ENCODE data around the gene C5orf22.
"Not testable (repeated sequence)": the region's sequence is repeated elsewhere in the genome, so short reads cannot be mapped to it uniquely, and the experiment has no call there.

Gene C5orf22

DNA sequence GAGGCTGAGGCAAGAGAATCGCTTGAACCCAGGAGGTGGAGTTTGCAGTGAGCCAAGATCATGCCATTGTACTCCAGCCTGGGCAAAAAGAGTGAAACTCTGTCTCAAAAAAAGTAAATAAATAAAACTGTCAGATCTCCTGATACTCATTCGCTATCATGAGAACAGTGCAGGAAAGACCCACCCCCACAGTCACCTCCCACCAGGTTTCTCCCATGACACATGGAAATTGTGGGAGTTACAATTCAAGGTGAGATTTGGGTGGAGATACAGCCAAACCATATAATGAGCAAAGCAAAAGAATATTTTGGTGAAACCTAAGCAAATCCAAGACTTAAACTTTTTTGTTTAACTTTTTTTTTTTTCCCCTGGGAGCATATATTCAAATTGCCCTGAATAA lies 17.0 kb downstream of the C5orf22 start:
- H3K9me3 ChIP-seq (ENCODE audit: control insufficient read depth, insufficient read depth, low read depth, low read length); H3K4me3 ChIP-seq (ENCODE audit: low read depth, low read length); POLR2A ChIA-PET; CTCF ChIA-PET; H3K4me1 ChIP-seq (ENCODE audit: control insufficient read depth, insufficient read depth, low read length); H3K27ac ChIP-seq (ENCODE audit: extremely low read depth, low read depth, low read length): not testable (repeated sequence)
- TF ChIP-seq EGR2 (tag by site-specific recombination; IDR thresholded peaks at IDR 0.05; ENCODE audit: low read depth) (peak; percentile 70), ZFHX2 (tag by site-specific recombination; conservative IDR thresholded peaks at IDR 0.05) (0 out of 2 replicates have a peak, but pooled peaks have one; percentile 20)
- peaks cover 67 to 78% of the 10 kb centered on the region in 2 experiments for H3K36me3 ChIP-seq (ENCODE audit: control insufficient read depth in 2 of 2, insufficient read depth in 1 of 2, low read length in 2 of 2)

DNA sequence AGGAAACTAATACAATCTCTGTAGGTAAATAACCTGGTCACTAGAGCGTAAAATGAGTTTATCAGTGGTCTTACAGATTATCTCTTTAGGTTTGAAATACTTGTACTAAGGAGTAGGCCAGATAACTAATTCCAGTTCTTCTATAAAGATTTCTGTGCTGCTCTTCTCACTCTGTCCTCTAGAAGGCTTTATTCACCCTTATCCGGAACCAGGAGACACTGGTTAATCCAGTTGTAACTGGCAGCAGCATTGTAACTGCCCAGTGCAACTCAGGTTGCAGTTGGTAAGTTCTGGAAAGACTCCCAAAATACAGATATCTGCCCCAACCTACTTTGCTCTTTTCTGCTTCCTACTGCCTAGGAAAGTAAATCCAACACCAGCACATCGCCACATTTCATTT lies 19.8 kb downstream of the C5orf22 start:
- Histone ChIP-seq H3K9me3 (ENCODE audit: control insufficient read depth, insufficient read depth, low read depth, low read length) (no peaks in the 10 kb centered on the region), H3K4me3 (ENCODE audit: low read depth, low read length) (no peak overlapping the region), H3K36me3 (ENCODE audit: control insufficient read depth in 2 of 2, insufficient read depth in 1 of 2, low read length in 2 of 2) (peaks cover 62 to 74% of the 10 kb centered on the region in 2 experiments), H3K4me1 (ENCODE audit: control insufficient read depth, insufficient read depth, low read length) (no peaks in the 10 kb centered on the region), H3K27ac (ENCODE audit: extremely low read depth, low read depth, low read length) (no peak overlapping the region)
- ChIA-PET POLR2A (no interaction called here), CTCF (no interaction called here)
- no peak for TF ChIP-seq ZNF747 (tag by site-specific recombination; IDR thresholded peaks at IDR 0.05)
- TF ChIP-seq EGR2 (tag by site-specific recombination; IDR thresholded peaks at IDR 0.05; ENCODE audit: low read depth) = no peak
- TF ChIP-seq ZNF571 (tag by site-specific recombination; IDR thresholded peaks at IDR 0.05) = no peak
- TF ChIP-seq, protein P1, sequence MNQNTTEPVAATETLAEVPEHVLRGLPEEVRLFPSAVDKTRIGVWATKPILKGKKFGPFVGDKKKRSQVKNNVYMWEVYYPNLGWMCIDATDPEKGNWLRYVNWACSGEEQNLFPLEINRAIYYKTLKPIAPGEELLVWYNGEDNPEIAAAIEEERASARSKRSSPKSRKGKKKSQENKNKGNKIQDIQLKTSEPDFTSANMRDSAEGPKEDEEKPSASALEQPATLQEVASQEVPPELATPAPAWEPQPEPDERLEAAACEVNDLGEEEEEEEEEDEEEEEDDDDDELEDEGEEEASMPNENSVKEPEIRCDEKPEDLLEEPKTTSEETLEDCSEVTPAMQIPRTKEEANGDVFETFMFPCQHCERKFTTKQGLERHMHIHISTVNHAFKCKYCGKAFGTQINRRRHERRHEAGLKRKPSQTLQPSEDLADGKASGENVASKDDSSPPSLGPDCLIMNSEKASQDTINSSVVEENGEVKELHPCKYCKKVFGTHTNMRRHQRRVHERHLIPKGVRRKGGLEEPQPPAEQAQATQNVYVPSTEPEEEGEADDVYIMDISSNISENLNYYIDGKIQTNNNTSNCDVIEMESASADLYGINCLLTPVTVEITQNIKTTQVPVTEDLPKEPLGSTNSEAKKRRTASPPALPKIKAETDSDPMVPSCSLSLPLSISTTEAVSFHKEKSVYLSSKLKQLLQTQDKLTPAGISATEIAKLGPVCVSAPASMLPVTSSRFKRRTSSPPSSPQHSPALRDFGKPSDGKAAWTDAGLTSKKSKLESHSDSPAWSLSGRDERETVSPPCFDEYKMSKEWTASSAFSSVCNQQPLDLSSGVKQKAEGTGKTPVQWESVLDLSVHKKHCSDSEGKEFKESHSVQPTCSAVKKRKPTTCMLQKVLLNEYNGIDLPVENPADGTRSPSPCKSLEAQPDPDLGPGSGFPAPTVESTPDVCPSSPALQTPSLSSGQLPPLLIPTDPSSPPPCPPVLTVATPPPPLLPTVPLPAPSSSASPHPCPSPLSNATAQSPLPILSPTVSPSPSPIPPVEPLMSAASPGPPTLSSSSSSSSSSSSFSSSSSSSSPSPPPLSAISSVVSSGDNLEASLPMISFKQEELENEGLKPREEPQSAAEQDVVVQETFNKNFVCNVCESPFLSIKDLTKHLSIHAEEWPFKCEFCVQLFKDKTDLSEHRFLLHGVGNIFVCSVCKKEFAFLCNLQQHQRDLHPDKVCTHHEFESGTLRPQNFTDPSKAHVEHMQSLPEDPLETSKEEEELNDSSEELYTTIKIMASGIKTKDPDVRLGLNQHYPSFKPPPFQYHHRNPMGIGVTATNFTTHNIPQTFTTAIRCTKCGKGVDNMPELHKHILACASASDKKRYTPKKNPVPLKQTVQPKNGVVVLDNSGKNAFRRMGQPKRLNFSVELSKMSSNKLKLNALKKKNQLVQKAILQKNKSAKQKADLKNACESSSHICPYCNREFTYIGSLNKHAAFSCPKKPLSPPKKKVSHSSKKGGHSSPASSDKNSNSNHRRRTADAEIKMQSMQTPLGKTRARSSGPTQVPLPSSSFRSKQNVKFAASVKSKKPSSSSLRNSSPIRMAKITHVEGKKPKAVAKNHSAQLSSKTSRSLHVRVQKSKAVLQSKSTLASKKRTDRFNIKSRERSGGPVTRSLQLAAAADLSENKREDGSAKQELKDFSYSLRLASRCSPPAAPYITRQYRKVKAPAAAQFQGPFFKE (tag by site-specific recombination; IDR thresholded peaks at IDR 0.05; ENCODE audit: borderline replicate concordance) = no peak
- no peak for TF ChIP-seq KLF16 (tag by site-specific recombination; IDR thresholded peaks at IDR 0.05)
- TF ChIP-seq ZNF391 (tag by site-specific recombination; IDR thresholded peaks at IDR 0.05; ENCODE audit: borderline replicate concordance, low read depth) = no peak
- TF ChIP-seq, protein P2, sequence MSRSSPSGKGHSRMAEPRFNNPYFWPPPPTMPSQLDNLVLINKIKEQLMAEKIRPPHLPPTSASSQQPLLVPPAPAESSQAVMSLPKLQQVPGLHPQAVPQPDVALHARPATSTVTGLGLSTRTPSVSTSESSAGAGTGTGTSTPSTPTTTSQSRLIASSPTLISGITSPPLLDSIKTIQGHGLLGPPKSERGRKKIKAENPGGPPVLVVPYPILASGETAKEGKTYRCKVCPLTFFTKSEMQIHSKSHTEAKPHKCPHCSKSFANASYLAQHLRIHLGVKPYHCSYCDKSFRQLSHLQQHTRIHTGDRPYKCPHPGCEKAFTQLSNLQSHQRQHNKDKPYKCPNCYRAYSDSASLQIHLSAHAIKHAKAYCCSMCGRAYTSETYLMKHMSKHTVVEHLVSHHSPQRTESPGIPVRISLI (tag by site-specific recombination; IDR thresholded peaks at IDR 0.05) = no peak
- TF ChIP-seq BCL11A (tag by site-specific recombination; IDR thresholded peaks at IDR 0.05; ENCODE audit: low read depth) = no peak
- TF ChIP-seq ZNF211 (tag by site-specific recombination; IDR thresholded peaks at IDR 0.05; ENCODE audit: low read depth) = no peak
- TF ChIP-seq, protein P3, sequence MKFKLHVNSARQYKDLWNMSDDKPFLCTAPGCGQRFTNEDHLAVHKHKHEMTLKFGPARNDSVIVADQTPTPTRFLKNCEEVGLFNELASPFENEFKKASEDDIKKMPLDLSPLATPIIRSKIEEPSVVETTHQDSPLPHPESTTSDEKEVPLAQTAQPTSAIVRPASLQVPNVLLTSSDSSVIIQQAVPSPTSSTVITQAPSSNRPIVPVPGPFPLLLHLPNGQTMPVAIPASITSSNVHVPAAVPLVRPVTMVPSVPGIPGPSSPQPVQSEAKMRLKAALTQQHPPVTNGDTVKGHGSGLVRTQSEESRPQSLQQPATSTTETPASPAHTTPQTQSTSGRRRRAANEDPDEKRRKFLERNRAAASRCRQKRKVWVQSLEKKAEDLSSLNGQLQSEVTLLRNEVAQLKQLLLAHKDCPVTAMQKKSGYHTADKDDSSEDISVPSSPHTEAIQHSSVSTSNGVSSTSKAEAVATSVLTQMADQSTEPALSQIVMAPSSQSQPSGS (tag by site-specific recombination; IDR thresholded peaks at IDR 0.05; ENCODE audit: low read depth) = no peak
- no peak for TF ChIP-seq ZNF558 (tag by site-specific recombination; IDR thresholded peaks at IDR 0.05)
- TF ChIP-seq, protein P4, sequence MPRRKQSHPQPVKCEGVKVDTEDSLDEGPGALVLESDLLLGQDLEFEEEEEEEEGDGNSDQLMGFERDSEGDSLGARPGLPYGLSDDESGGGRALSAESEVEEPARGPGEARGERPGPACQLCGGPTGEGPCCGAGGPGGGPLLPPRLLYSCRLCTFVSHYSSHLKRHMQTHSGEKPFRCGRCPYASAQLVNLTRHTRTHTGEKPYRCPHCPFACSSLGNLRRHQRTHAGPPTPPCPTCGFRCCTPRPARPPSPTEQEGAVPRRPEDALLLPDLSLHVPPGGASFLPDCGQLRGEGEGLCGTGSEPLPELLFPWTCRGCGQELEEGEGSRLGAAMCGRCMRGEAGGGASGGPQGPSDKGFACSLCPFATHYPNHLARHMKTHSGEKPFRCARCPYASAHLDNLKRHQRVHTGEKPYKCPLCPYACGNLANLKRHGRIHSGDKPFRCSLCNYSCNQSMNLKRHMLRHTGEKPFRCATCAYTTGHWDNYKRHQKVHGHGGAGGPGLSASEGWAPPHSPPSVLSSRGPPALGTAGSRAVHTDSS (tag by site-specific recombination; IDR thresholded peaks at IDR 0.05) = no peak
- no peak for TF ChIP-seq ZNF426 (tag by site-specific recombination; IDR thresholded peaks at IDR 0.05)
- TF ChIP-seq ZNF10 (tag by site-specific recombination; IDR thresholded peaks at IDR 0.05) = no peak
- TF ChIP-seq ZNF623 (tag by site-specific recombination; IDR thresholded peaks at IDR 0.05) = no peak
- TF ChIP-seq KLF8 (tag by site-specific recombination; IDR thresholded peaks at IDR 0.05) = no peak
- TF ChIP-seq, protein P5, sequence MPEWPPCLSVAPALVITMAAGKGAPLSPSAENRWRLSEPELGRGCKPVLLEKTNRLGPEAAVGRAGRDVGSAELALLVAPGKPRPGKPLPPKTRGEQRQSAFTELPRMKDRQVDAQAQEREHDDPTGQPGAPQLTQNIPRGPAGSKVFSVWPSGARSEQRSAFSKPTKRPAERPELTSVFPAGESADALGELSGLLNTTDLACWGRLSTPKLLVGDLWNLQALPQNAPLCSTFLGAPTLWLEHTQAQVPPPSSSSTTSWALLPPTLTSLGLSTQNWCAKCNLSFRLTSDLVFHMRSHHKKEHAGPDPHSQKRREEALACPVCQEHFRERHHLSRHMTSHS (tag by site-specific recombination; IDR thresholded peaks at IDR 0.05) = no peak
- TF ChIP-seq, protein P6, sequence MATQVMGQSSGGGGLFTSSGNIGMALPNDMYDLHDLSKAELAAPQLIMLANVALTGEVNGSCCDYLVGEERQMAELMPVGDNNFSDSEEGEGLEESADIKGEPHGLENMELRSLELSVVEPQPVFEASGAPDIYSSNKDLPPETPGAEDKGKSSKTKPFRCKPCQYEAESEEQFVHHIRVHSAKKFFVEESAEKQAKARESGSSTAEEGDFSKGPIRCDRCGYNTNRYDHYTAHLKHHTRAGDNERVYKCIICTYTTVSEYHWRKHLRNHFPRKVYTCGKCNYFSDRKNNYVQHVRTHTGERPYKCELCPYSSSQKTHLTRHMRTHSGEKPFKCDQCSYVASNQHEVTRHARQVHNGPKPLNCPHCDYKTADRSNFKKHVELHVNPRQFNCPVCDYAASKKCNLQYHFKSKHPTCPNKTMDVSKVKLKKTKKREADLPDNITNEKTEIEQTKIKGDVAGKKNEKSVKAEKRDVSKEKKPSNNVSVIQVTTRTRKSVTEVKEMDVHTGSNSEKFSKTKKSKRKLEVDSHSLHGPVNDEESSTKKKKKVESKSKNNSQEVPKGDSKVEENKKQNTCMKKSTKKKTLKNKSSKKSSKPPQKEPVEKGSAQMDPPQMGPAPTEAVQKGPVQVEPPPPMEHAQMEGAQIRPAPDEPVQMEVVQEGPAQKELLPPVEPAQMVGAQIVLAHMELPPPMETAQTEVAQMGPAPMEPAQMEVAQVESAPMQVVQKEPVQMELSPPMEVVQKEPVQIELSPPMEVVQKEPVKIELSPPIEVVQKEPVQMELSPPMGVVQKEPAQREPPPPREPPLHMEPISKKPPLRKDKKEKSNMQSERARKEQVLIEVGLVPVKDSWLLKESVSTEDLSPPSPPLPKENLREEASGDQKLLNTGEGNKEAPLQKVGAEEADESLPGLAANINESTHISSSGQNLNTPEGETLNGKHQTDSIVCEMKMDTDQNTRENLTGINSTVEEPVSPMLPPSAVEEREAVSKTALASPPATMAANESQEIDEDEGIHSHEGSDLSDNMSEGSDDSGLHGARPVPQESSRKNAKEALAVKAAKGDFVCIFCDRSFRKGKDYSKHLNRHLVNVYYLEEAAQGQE (tag by site-specific recombination; IDR thresholded peaks at IDR 0.05) = no peak

All from HEK293 (cell line).